ENCODE data around the gene GALNT14.

GRCh38 chr2:31083234-31083993 is 54.8 kb downstream of the GALNT14 start:
- TF ChIP-seq POLR2A (IDR thresholded peaks at IDR 0.05; ENCODE audit: low read length) = no peak
- no peak for TF ChIP-seq GATA1 (IDR thresholded peaks at IDR 0.05; ENCODE audit: low read depth, low read length)

Data from erythroblast (primary cell).